Raji (cell line): Measurements from ENCODE around the gene SHB.

ENCODE experiments used
- POLR2A ChIP-seq: IDR thresholded peaks from 2 replicates; pipeline ENCODE4 v1.6.1; 2011; ENCODE audit warnings: low read depth, low read length, control low read depth; ENCODE audit not compliant: insufficient read depth

SHB gene

GRCh38 chr9:37990404-37991015 lies 78.5 kb downstream of the SHB start:
- TF ChIP-seq POLR2A = no peak

- no peak for TF ChIP-seq POLR2A
Measured at GRCh38 chr9:37989701-37990100, 79.3 kb downstream of the SHB start.

- no peak for TF ChIP-seq POLR2A
Measured at GRCh38 chr9:37988602-37989001, 80.4 kb downstream of the SHB start.

- TF ChIP-seq POLR2A = no peak
Measured at GRCh38 chr9:37988041-37988440, 81.0 kb downstream of the SHB start.

GRCh38 chr9:37987467-37987981 lies 81.5 kb downstream of the SHB start:
- TF ChIP-seq POLR2A = no peak

GRCh38 chr9:37986771-37987258 lies 82.2 kb downstream of the SHB start:
- no peak for TF ChIP-seq POLR2A

GRCh38 chr9:37986001-37986400 lies 83.0 kb downstream of the SHB start:
- TF ChIP-seq POLR2A = no peak

- TF ChIP-seq POLR2A = no peak
Measured at GRCh38 chr9:37984672-37985611, 84.1 kb downstream of the SHB start.

GRCh38 chr9:37984278-37984671 lies 84.8 kb downstream of the SHB start:
- TF ChIP-seq POLR2A = no peak

- TF ChIP-seq POLR2A = no peak
Measured at GRCh38 chr9:37983381-37984067, 85.5 kb downstream of the SHB start.

- no peak for TF ChIP-seq POLR2A
Measured at GRCh38 chr9:37979844-37980243, 89.2 kb downstream of the SHB start.

GRCh38 chr9:37978983-37979382 lies 90.0 kb downstream of the SHB start:
- no peak for TF ChIP-seq POLR2A

GRCh38 chr9:37978481-37978864 lies 90.6 kb downstream of the SHB start:
- no peak for TF ChIP-seq POLR2A

GRCh38 chr9:37977851-37978480 lies 91.1 kb downstream of the SHB start:
- no peak for TF ChIP-seq POLR2A
